Liver (tissue), 9 donors: Measurements from ENCODE around the gene HLTF. TPM values are rescaled to one million over a fixed set of nuclear protein-coding genes. Genes with fewer than 3 reads are reported as not detected.

Experiments used
- DNase-seq: peaks from one replicate; pipeline ENCODE4 v3.0.0-alpha.2; 2017; ENCODE audit warnings: low spot score
- H3K27ac ChIP-seq, 2 donors: one replicate each; pipeline ENCODE4 v1.7.0; 2013; ENCODE audit warnings: inconsistent platforms in 2 of 2, low read length in 2 of 2, control low read depth in 1 of 2, low read depth in 1 of 2, mild to moderate bottlenecking in 1 of 2
- H3K27me3 ChIP-seq, 4 donors: one replicate each; pipeline versions ENCODE4 v1.6.1 to v1.7.0; 2013; ENCODE audit warnings: low read length in 3 of 4, inconsistent platforms in 1 of 4, mild to moderate bottlenecking in 1 of 4, moderate library complexity in 1 of 4; ENCODE audit not compliant: control insufficient read depth in 4 of 4, insufficient read depth in 4 of 4
- H3K36me3 ChIP-seq, 4 donors: one replicate each; pipeline versions ENCODE4 v1.6.1 to v1.7.0; 2013; ENCODE audit warnings: low read length in 3 of 4, mild to moderate bottlenecking in 3 of 4, low read depth in 1 of 4, moderate library complexity in 1 of 4; ENCODE audit not compliant: control insufficient read depth in 4 of 4, insufficient read depth in 3 of 4
- H3K4me1 ChIP-seq, 4 donors: one replicate each; pipeline versions ENCODE4 v1.6.1 to v1.7.0; 2013; ENCODE audit warnings: low read length in 3 of 4, mild to moderate bottlenecking in 3 of 4, moderate library complexity in 1 of 4; ENCODE audit not compliant: control insufficient read depth in 4 of 4, insufficient read depth in 4 of 4
- H3K4me3 ChIP-seq, 3 donors: one replicate each; pipeline versions ENCODE4 v1.6.1 to v1.7.0; 2013; ENCODE audit warnings: low read length in 3 of 3, control low read depth in 1 of 3, low read depth in 1 of 3, mild to moderate bottlenecking in 1 of 3
- H3K9ac ChIP-seq, 2 donors: one replicate each; pipeline ENCODE4 v1.7.0; 2013; ENCODE audit warnings: low read length in 2 of 2, mild to moderate bottlenecking in 2 of 2, moderate library complexity in 2 of 2, control low read depth in 1 of 2, low read depth in 1 of 2
- H3K9me3 ChIP-seq, 4 donors: one replicate each; pipeline versions ENCODE4 v1.6.1 to v1.7.0; 2013; ENCODE audit warnings: low read length in 3 of 4; ENCODE audit not compliant: control insufficient read depth in 4 of 4
- ATF3 ChIP-seq: IDR thresholded peaks from 2 replicates; pipeline ENCODE4 v1.6.1; 2016; ENCODE audit warnings: antibody characterized with exemption
- CTCF ChIP-seq: fragments of 150-350 bp; IDR thresholded peaks from 2 replicates; pipeline ENCODE4 v1.5.1; 2017; ENCODE audit warnings: improper control_type of control experiment, low read depth, low read length; ENCODE audit not compliant: missing input control
- EGR1 ChIP-seq, 2 donors: IDR thresholded peaks; 2 replicates each; pipeline ENCODE4 v1.6.1; 2016 to 2018; ENCODE audit warnings: antibody characterized with exemption in 2 of 2, low read depth in 2 of 2
- FOXA1 ChIP-seq: IDR thresholded peaks from 2 replicates; pipeline ENCODE4 v1.6.1; 2016; ENCODE audit warnings: antibody characterized with exemption
- GABPA ChIP-seq, 2 donors: IDR thresholded peaks in 1 of 2; conservative IDR thresholded peaks in 1 of 2; 2 replicates each; pipeline ENCODE4 v1.6.1; 2016; ENCODE audit warnings: antibody characterized with exemption in 2 of 2, mild to moderate bottlenecking in 1 of 2, moderate library complexity in 1 of 2
- HNF4A ChIP-seq, 2 donors: conservative IDR thresholded peaks; 2 replicates each; pipeline ENCODE4 v1.6.1; 2016; ENCODE audit warnings: antibody characterized with exemption in 2 of 2, mild to moderate bottlenecking in 2 of 2
- HNF4G ChIP-seq: IDR thresholded peaks from 2 replicates; pipeline ENCODE4 v1.6.1; 2016; ENCODE audit warnings: antibody characterized with exemption
- JUND ChIP-seq, 2 donors: IDR thresholded peaks; 2 replicates each; pipeline ENCODE4 v1.6.1; 2016; ENCODE audit warnings: antibody characterized with exemption in 2 of 2
- MAX ChIP-seq: IDR thresholded peaks from 2 replicates; pipeline ENCODE4 v1.6.1; 2016; ENCODE audit warnings: antibody characterized with exemption
- NR2F2 ChIP-seq: IDR thresholded peaks from 2 replicates; pipeline ENCODE4 v1.6.1; 2016; ENCODE audit warnings: antibody characterized with exemption
- RAD21 ChIP-seq, 2 donors: IDR thresholded peaks; 2 replicates each; pipeline ENCODE4 v1.6.1; 2016; ENCODE audit warnings: antibody characterized with exemption in 2 of 2, mild to moderate bottlenecking in 2 of 2
- RXRA ChIP-seq, 2 donors: IDR thresholded peaks; 2 replicates each; pipeline ENCODE4 v1.6.1; 2017 to 2018; ENCODE audit warnings: antibody characterized with exemption in 2 of 2, mild to moderate bottlenecking in 1 of 2
- SP1 ChIP-seq: IDR thresholded peaks from 2 replicates; pipeline ENCODE4 v1.6.1; 2018; ENCODE audit warnings: antibody characterized with exemption, mild to moderate bottlenecking
- TAF1 ChIP-seq: conservative IDR thresholded peaks from 2 replicates; pipeline ENCODE4 v1.6.1; 2016; ENCODE audit warnings: antibody characterized with exemption, mild to moderate bottlenecking
- YY1 ChIP-seq: IDR thresholded peaks from 2 replicates; pipeline ENCODE4 v1.6.1; 2016; ENCODE audit warnings: antibody characterized with exemption, mild to moderate bottlenecking
- ZBTB33 ChIP-seq: IDR thresholded peaks from 2 replicates; pipeline ENCODE4 v1.6.1; 2016; ENCODE audit warnings: antibody characterized with exemption
- WGBS: extraction: QIAGEN DNeasy Blood & Tissue Kit; methylation state at CpG from one replicate; pipeline ENCODE4 v1.1.7; 2013; 5-methylcytosine and 5-hydroxymethylcytosine counted together
- polyA plus RNA-seq, 2 donors: library from polyadenylated mRNA; stranded (reverse) in 1 of 2; unstranded in 1 of 2; fragments of 200-250 nt in 1 of 2; fragments of >200 nt in 1 of 2; fragmentation: Nextera tagmentation in 1 of 2; extraction: Ambion mirVana in 1 of 2; gene quantifications; one replicate each; pipeline versions ENCODE4 v1.2.1 to v1.2.3, GENCODE V29; 2013 to 2015
- total RNA-seq, 2 donors: library from RNA; depleted of rRNA; stranded (reverse); fragments of >200 nt; gene quantifications; one replicate each; pipeline ENCODE4 v1.2.3, GENCODE V29; 2014
- TF ChIP-seq, protein P1 (sequence below): IDR thresholded peaks from 2 replicates; pipeline ENCODE4 v1.6.1; 2016; ENCODE audit warnings: antibody characterized with exemption, mild to moderate bottlenecking
- donor health status: healthy.
- donor health status: healthy.
- donor health status: healthy.
- donor health status: healthy.
- donor health status: healthy.

The HLTF gene
- total and polyA plus RNA-seq, 4 donors: 4.1 to 31.7 (median 17.0) TPM

DNA sequence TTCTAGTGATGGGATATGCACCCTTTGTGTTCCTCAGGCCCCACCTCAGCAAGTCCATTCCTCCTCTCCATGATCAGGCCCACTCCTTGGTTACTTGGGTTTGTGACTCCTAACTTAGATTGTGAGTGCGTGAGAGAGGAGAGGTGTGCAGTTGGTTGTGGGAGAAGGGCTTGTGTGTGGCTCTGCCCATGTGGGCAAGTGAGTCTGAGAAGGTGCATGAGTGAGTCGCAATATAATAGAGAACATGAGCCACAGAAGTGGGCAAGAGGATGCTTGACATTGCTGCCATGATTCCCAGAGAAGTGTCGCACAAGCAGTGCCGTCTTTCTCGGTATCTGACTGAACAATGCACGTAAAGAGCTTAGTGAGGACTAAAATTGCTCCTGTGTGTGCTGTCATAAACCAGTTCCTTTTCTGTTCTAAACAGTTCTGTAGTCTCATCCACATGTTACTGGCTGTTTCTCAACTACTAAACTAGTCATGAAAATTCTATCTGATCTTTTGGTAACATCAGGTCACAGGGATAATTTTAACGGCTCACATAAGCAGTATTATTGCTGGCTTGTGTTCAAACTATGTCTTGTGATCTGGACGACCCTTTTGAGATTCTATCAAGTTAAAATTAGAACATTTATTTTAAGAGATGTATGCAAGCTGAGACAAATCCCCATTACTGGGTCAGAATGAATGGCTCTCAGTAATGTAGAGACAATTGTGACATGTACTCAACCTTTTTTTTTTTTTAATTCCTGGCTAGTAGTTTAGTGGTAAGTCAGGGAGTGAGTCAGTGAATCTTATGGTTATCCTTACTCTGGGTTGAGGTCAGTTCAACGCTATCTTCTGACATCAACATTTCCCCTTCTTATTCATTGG lies 69.4 kb downstream of the HLTF start (continued):
- no peak for TF ChIP-seq TAF1

DNA sequence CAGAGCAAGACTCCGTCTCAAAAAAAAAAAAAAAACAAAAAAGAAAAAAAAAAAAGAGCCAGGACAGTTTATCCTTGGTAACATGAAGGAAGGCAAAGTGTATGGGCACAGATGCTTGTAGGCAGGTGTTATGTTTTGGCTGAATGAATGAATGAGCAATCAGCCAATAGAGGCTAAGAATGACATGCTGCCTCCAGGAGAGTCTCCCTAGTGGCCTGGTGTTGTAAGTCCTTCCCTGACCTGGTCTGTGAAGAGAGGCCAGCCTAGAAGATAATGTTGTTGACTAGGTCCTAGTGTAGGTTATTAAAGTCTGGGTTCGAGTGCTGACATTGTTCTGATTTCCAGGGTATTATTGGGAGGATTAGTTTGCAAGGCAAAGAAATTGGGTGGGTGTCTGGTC lies 70.1 kb downstream of the HLTF start:
- Histone ChIP-seq H3K9ac (no peak overlapping the region), H3K4me3 (no peak overlapping the region), H3K36me3 (peaks cover 2 to 12% (median 9%) of the 10 kb centered on the region in 4 donors), H3K4me1 (no peaks in the 10 kb centered on the region), H3K9me3 (no peaks in the 10 kb centered on the region), H3K27me3 (no peaks in the 10 kb centered on the region), H3K27ac (no peak overlapping the region)
- 100% methylated on average over 2 of the region's 2 CpGs for WGBS
- TF ChIP-seq, protein P1, sequence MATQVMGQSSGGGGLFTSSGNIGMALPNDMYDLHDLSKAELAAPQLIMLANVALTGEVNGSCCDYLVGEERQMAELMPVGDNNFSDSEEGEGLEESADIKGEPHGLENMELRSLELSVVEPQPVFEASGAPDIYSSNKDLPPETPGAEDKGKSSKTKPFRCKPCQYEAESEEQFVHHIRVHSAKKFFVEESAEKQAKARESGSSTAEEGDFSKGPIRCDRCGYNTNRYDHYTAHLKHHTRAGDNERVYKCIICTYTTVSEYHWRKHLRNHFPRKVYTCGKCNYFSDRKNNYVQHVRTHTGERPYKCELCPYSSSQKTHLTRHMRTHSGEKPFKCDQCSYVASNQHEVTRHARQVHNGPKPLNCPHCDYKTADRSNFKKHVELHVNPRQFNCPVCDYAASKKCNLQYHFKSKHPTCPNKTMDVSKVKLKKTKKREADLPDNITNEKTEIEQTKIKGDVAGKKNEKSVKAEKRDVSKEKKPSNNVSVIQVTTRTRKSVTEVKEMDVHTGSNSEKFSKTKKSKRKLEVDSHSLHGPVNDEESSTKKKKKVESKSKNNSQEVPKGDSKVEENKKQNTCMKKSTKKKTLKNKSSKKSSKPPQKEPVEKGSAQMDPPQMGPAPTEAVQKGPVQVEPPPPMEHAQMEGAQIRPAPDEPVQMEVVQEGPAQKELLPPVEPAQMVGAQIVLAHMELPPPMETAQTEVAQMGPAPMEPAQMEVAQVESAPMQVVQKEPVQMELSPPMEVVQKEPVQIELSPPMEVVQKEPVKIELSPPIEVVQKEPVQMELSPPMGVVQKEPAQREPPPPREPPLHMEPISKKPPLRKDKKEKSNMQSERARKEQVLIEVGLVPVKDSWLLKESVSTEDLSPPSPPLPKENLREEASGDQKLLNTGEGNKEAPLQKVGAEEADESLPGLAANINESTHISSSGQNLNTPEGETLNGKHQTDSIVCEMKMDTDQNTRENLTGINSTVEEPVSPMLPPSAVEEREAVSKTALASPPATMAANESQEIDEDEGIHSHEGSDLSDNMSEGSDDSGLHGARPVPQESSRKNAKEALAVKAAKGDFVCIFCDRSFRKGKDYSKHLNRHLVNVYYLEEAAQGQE: no peak
- TF ChIP-seq FOXA1: no peak
- TF ChIP-seq ATF3: no peak
- TF ChIP-seq SP1: no peak
- no peak for TF ChIP-seq RXRA (IDR thresholded peaks at IDR 0.05)
- TF ChIP-seq HNF4A (conservative IDR thresholded peaks at IDR 0.05): no peak
- TF ChIP-seq ZBTB33: no peak
- TF ChIP-seq NR2F2: no peak
- TF ChIP-seq HNF4G: no peak
- no peak for TF ChIP-seq CTCF
- DNase-seq: no peak

GRCh38 chr3:149015393-149015792 lies 70.9 kb downstream of the HLTF start:
- H3K27me3 ChIP-seq: no peaks in the 10 kb centered on the region
- peaks cover 0 to 17% (median 13%) of the 10 kb centered on the region in 4 donors for H3K36me3 ChIP-seq
- no peak for TF ChIP-seq CTCF
- TF ChIP-seq SP1: no peak
- TF ChIP-seq MAX: no peak
- no peak for TF ChIP-seq TAF1
- no peak for TF ChIP-seq ZBTB33
- TF ChIP-seq RAD21 (IDR thresholded peaks at IDR 0.05): no peak
- TF ChIP-seq EGR1 (IDR thresholded peaks at IDR 0.05; ENCODE audit: low read depth in 2 of 2): no peak
- TF ChIP-seq JUND (IDR thresholded peaks at IDR 0.05): no peak
- TF ChIP-seq YY1: no peak
- no peak for TF ChIP-seq GABPA (IDR thresholded peaks at IDR 0.05 in 1 of 2, conservative IDR thresholded peaks at IDR 0.05 in 1 of 2)
- TF ChIP-seq FOXA1: no peak
- TF ChIP-seq HNF4A (conservative IDR thresholded peaks at IDR 0.05): no peak
- no peaks in the 10 kb centered on the region for H3K4me1 ChIP-seq
- WGBS: 89% methylated on average over 3 of the region's 3 CpGs
- no peak overlapping the region for H3K9ac ChIP-seq
- H3K9me3 ChIP-seq: no peaks in the 10 kb centered on the region
- no peak overlapping the region for H3K27ac ChIP-seq
- no peak for DNase-seq
- H3K4me3 ChIP-seq: no peak overlapping the region
